ENCODE results near the gene CD59. TPM values are rescaled to one million over a fixed set of nuclear protein-coding genes. Genes with fewer than 3 reads are reported as not detected.

The CD59 gene
- total and polyA plus RNA-seq, 2 donors (not counting 3 experiments of a cell fraction or from before 2014, with no cell fraction given), result 992 to 1,084 TPM

DNA sequence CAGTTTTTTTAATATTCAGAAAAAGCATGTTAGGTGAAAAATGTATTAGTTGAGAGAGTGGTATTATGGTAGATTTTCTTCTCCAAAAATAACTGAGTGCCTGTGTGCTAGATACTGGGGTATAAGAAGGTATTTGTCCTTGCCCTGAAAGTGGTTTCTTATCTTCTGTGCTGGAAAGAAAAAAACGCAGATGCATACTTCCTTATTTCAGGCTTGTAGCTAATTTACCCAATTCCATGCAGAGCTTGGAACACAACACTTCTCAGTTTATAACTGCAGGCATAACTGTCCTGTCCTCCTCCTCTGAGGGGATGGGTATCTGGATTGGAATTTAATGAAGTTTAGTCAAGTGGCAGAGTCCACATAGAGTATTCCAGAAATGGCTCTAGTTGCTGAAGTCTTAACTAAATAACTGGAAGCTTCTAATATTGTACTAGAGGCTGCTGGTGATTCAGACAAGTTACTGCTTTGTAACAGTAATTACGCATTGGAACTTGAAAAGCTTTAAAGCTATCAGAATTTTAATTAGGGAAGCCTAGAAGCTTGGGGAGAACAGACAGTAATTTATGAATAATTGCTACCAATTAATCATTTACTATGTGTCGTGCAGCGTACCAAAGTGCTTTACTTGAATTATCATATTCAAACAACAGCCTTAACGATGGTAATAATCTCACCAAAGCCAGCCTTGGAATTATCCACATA lies 22.9 kb downstream of the CD59 start:
- intact Hi-C loops (cut with micrococcal nuclease) (no loop called here), dilution Hi-C loops (cut with MboI; ENCODE audit: extremely low pct_ligation_motif_present, low sequenced_read_pairs) (no loop called here)
- TF ChIP-seq MYC (IDR thresholded peaks at IDR 0.05; ENCODE audit: low read depth, low read length) (no peak), JUN (IDR thresholded peaks at IDR 0.05; ENCODE audit: borderline replicate concordance, insufficient read depth, insufficient read length, low read depth) (no peak), EZH2 (IDR thresholded peaks at IDR 0.05; ENCODE audit: borderline replicate concordance, low read depth, low read length, severe bottlenecking) (no peak), GATA2 (IDR thresholded peaks at IDR 0.05; ENCODE audit: insufficient read depth, insufficient read length, low read depth, low read length) (no peak), POLR2AphosphoS5 (IDR thresholded peaks at IDR 0.05; ENCODE audit: insufficient read depth, low read depth, low read length) (no peak), FOS (IDR thresholded peaks at IDR 0.05; ENCODE audit: borderline replicate concordance, insufficient read depth, low read length) (no peak)
- TF ChIP-seq, protein P1, sequence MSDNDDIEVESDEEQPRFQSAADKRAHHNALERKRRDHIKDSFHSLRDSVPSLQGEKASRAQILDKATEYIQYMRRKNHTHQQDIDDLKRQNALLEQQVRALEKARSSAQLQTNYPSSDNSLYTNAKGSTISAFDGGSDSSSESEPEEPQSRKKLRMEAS (IDR thresholded peaks at IDR 0.05; ENCODE audit: insufficient read depth, insufficient read length), result no peak
- Histone ChIP-seq H3K9me3 (replicated peaks; ENCODE audit: control insufficient read depth, insufficient read depth, low read length) (no peaks in the 10 kb centered on the region), H3K9me1 (replicated peaks; ENCODE audit: control insufficient read depth, extremely low read depth, insufficient read depth, low read length) (no peaks in the 10 kb centered on the region), H3K36me3 (ENCODE audit: control insufficient read depth in 2 of 2, extremely low read depth in 1 of 2, insufficient read depth in 2 of 2, low read length in 2 of 2) (peaks cover 25 to 48% of the 10 kb centered on the region in 2 experiments), H3K27me3 (ENCODE audit: control insufficient read depth in 2 of 2, insufficient read depth in 2 of 2, low read length in 2 of 2) (no peaks in the 10 kb centered on the region), H3K4me1 (ENCODE audit: control insufficient read depth, extremely low read depth, insufficient read depth, low read length) (peaks cover 34% of the 10 kb centered on the region), H3K27ac (ENCODE audit: insufficient read depth, low read depth, low read length) (no peak overlapping the region), H2AFZ (ENCODE audit: low read depth, low read length) (no peak overlapping the region), H3K4me2 (ENCODE audit: insufficient read depth, low read length) (no peak overlapping the region), H3K4me3 (replicated peaks in 1 of 3; ENCODE audit: insufficient read depth in 1 of 3, low read depth in 1 of 3, low read length in 3 of 3) (no peak overlapping the region), H4K20me1 (replicated peaks; ENCODE audit: control insufficient read depth, extremely low read depth, insufficient read depth, low read length) (no peaks in the 10 kb centered on the region), H3K9ac (replicated peaks; ENCODE audit: extremely low read depth, insufficient read depth, low read length) (no peak overlapping the region), H3K79me2 (ENCODE audit: control insufficient read depth, insufficient read depth, low read length) (peaks cover 98% of the 10 kb centered on the region)
- BruUV-seq (replicated peaks), result no TSS peak
- FAIRE-seq, result no peak
- ChIA-PET POLR2A (no interaction called here), CTCF (interaction anchor here (1.0 to 13.8 kb wide), 3 partner anchors 8 to 29 kb away, joined by 3 to 254 read pairs (median 3); no protein-coding TSS in a partner anchor)
- DNase-seq (ENCODE audit: low read depth, low spot score), result no peak

Measured in endothelial cell of umbilical vein (primary cell).